Measurements from ENCODE around the gene EFEMP2.

Gene EFEMP2

GRCh38 chr11:65865550-65866172 lies 6.9 kb downstream of the EFEMP2 start:
- DNase-seq = no peak

GRCh38 chr11:65864706-65865471 lies 7.7 kb downstream of the EFEMP2 start:
- no peak for DNase-seq

GRCh38 chr11:65863889-65864705 lies 8.5 kb downstream of the EFEMP2 start:
- DNase-seq = no peak

- peak in 1 of 2 experiments; percentile 29 for DNase-seq
These were observed 9.4 kb downstream of the EFEMP2 start for GRCh38 chr11:65862941-65863888.

- DNase-seq = no peak
These were observed 10.3 kb downstream of the EFEMP2 start for GRCh38 chr11:65862191-65862735.

- DNase-seq = no peak
These were observed 10.9 kb downstream of the EFEMP2 start for GRCh38 chr11:65861533-65862183.

GRCh38 chr11:65861165-65861505 lies 11.5 kb downstream of the EFEMP2 start:
- DNase-seq = no peak

- DNase-seq = peak; percentile 95 to 98
These were observed 12.1 kb downstream of the EFEMP2 start, which contains the start of gene MUS81 for GRCh38 chr11:65860278-65861164. Gene MUS81, plus strand, starts transcription at chr11:65860433. Its CDS starts 321 bp downstream, at chr11:65860754.

GRCh38 chr11:65859812-65860277 lies 12.8 kb downstream of the EFEMP2 start:
- DNase-seq = peak in 1 of 2 experiments; percentile 90

- peak; percentile 99 for DNase-seq
These were observed 13.3 kb downstream of the EFEMP2 start for GRCh38 chr11:65859095-65859811.

- no peak for DNase-seq
These were observed 13.9 kb downstream of the EFEMP2 start for GRCh38 chr11:65858681-65859087.

- DNase-seq = peak; percentile 96 to 99
These were observed 14.5 kb downstream of the EFEMP2 start, which contains the start of gene CFL1 for GRCh38 chr11:65857853-65858680. Gene CFL1, minus strand, starts transcription at chr11:65858180. Its CDS starts 81 bp downstream, at chr11:65858099.

GRCh38 chr11:65857500-65857852 lies 15.1 kb downstream of the EFEMP2 start:
- DNase-seq = peak in 1 of 2 experiments; percentile 76

- peak; percentile 39 to 70 for DNase-seq
These were observed 15.7 kb downstream of the EFEMP2 start for GRCh38 chr11:65856689-65857499.

- no peak for DNase-seq
These were observed 16.7 kb downstream of the EFEMP2 start for GRCh38 chr11:65855927-65856363.

GRCh38 chr11:65854852-65855837 lies 17.5 kb downstream of the EFEMP2 start:
- no peak for DNase-seq
